NCI-H446 treated with DMSO at 0.1 percent for 48 hours (cell line): ENCODE data around the gene MAN2A1.

ENCODE experiments used
- DNase-seq: peaks from one replicate; lab custom pipeline; 2025; lab: John Stamatoyannopoulos, UW

MAN2A1 gene

GRCh38 chr5:109908366-109908765 is 218.6 kb downstream of the MAN2A1 start:
- DNase-seq, result no peak

- no peak for DNase-seq
Observed at GRCh38 chr5:109910874-109911273, 221.1 kb downstream of the MAN2A1 start.

GRCh38 chr5:109911731-109912130 is 222.0 kb downstream of the MAN2A1 start:
- peak; percentile 1 for DNase-seq

GRCh38 chr5:109914906-109915305 is 225.2 kb downstream of the MAN2A1 start:
- DNase-seq, result no peak

- no peak for DNase-seq
Observed at GRCh38 chr5:109916481-109917153, 226.9 kb downstream of the MAN2A1 start.
